GM12874 (cell line): ENCODE data around the gene GPATCH1.
A peak's percentile ranks its signal among the peaks of the same experiment; 100 is the strongest.

Source experiments
- CTCF ChIP-seq: IDR thresholded peaks from 2 replicates; pipeline ENCODE4 v1.5.1; 2011; ENCODE audit warnings: low read depth, mild to moderate bottlenecking, control low read depth, low read length, moderate library complexity; ENCODE audit not compliant: insufficient read depth

Gene GPATCH1

GRCh38 chr19:33130433-33130832 lies 49.5 kb downstream of the GPATCH1 start:
- no peak for TF ChIP-seq CTCF

- no peak for TF ChIP-seq CTCF
Observed at GRCh38 chr19:33132021-33132420, 51.0 kb downstream of the GPATCH1 start, which contains the start of gene WDR88. TSS of gene WDR88 (plus strand) at chr19:33132114. CDS start at chr19:33132170, 56 bp downstream.

- TF ChIP-seq CTCF: peak; percentile 35
Observed at GRCh38 chr19:33132425-33132824, 51.4 kb downstream of the GPATCH1 start.

- TF ChIP-seq CTCF: no peak
Observed at GRCh38 chr19:33133438-33134031, 52.6 kb downstream of the GPATCH1 start.

- TF ChIP-seq CTCF: no peak
Observed at GRCh38 chr19:33134571-33135041, 53.6 kb downstream of the GPATCH1 start.

- TF ChIP-seq CTCF: no peak
Observed at GRCh38 chr19:33139165-33139564, 58.2 kb downstream of the GPATCH1 start.

GRCh38 chr19:33143897-33144405 lies 63.0 kb downstream of the GPATCH1 start:
- peak; percentile 94 for TF ChIP-seq CTCF
